Panc1 (cell line): ENCODE measurements around the gene STEAP2. TPM values are rescaled to one million over a fixed set of nuclear protein-coding genes. Genes with fewer than 3 reads are reported as not detected.

Experiments used
- ATAC-seq: fragments of 200-7000 bp; cut with Tn5 transposase; 2 replicates; pipeline ENCODE4 v1.9.1; 2020; ENCODE audit warnings: mild to moderate bottlenecking, moderate library complexity
- BruUV-seq: library from RNA; stranded (reverse); fragments of 400-500 nt; replicated peaks from 2 replicates; lab custom pipeline; 2021; lab: Mats Ljungman, UMichigan
- CTCF ChIA-PET: fragments of 300-600 bp; sonication (Branson Sonifier 250); formaldehyde crosslinking; loops from one replicate; lab custom pipeline; 2022; ENCODE audit warnings: antibody characterized with exemption; lab: Charles Lee
- POLR2A ChIA-PET: fragments of 300-600 bp; sonication (Branson Sonifier 250); formaldehyde crosslinking; loops from one replicate; lab custom pipeline; 2022; ENCODE audit warnings: antibody characterized with exemption; lab: Charles Lee
- DNase-seq: peaks from one replicate; pipeline ENCODE4 v3.0.0-alpha.2; 2010; ENCODE audit warnings: low read depth, low spot score
- H3K27ac ChIP-seq: 2 replicates; pipeline ENCODE4 v1.5.1; 2011; ENCODE audit warnings: mild to moderate bottlenecking, low read length, inconsistent platforms
- H3K27me3 ChIP-seq: fragments of 200-500 bp; sonication (Bioruptor generic); 2 replicates; pipeline ENCODE4 v1.6.0; 2014; ENCODE audit warnings: low read length, inconsistent platforms; ENCODE audit not compliant: control insufficient read depth, insufficient read depth
- H3K36me3 ChIP-seq: fragments of 200-500 bp; sonication (Bioruptor generic); 2 replicates; pipeline ENCODE4 v1.5.1; 2014; ENCODE audit warnings: inconsistent platforms, mild to moderate bottlenecking, low read length, moderate library complexity; ENCODE audit not compliant: control insufficient read depth, insufficient read depth
- H3K4me1 ChIP-seq: 2 replicates; pipeline ENCODE4 v1.5.1; 2011; ENCODE audit warnings: inconsistent platforms, mild to moderate bottlenecking, low read length, moderate library complexity; ENCODE audit not compliant: control insufficient read depth, insufficient read depth
- H3K4me3 ChIP-seq, 2 experiments: 2 replicates each; pipeline ENCODE4 v1.5.1; 2011 to 2012; ENCODE audit warnings: low read depth in 2 of 2, low read length in 2 of 2, mild to moderate bottlenecking in 2 of 2, inconsistent platforms in 1 of 2, moderate library complexity in 1 of 2
- H3K9me3 ChIP-seq: fragments of 200-500 bp; sonication (Bioruptor generic); 2 replicates; pipeline ENCODE4 v1.5.1; 2014; ENCODE audit warnings: low read depth, mild to moderate bottlenecking, inconsistent platforms, low read length, moderate library complexity; ENCODE audit not compliant: control insufficient read depth, insufficient read depth
- CTCF ChIP-seq: fragments of 450-650 bp; IDR thresholded peaks from 2 replicates; pipeline ENCODE4 v1.5.1; 2017; ENCODE audit warnings: mild to moderate bottlenecking
- POLR2AphosphoS5 ChIP-seq: IDR thresholded peaks from 2 replicates; pipeline ENCODE4 v1.6.1; 2012; ENCODE audit warnings: mild to moderate bottlenecking, low read depth, low read length, moderate library complexity
- REST ChIP-seq, 2 experiments: IDR thresholded peaks; 2 replicates each; pipeline ENCODE4 v1.6.1; 2011 to 2012; ENCODE audit warnings: low read depth in 2 of 2, control low read depth in 1 of 2, low read length in 1 of 2, mild to moderate bottlenecking in 1 of 2, moderate library complexity in 1 of 2; ENCODE audit not compliant: insufficient read depth in 1 of 2
- SIN3A ChIP-seq: IDR thresholded peaks from 2 replicates; pipeline ENCODE4 v1.6.1; 2012; ENCODE audit warnings: low read depth, mild to moderate bottlenecking, low read length, moderate library complexity, borderline replicate concordance; ENCODE audit not compliant: insufficient read depth
- TCF7L2 ChIP-seq: IDR thresholded peaks from 2 replicates; pipeline ENCODE4 v1.6.1; 2011; ENCODE audit warnings: mild to moderate bottlenecking, low read depth, low read length, inconsistent platforms
- in situ Hi-C: cut with HindIII; loops from 2 replicates; pipeline ENCODE4 v1.10.0; 2016; ENCODE audit warnings: low sequenced_read_pairs, low pct_unique_long_range_greater_than_20kb
- intact Hi-C: fragments of 100-400 bp; cut with micrococcal nuclease; formaldehyde crosslinking; loops from one replicate; pipeline ENCODE4 v1.10.0; 2022; ENCODE audit not compliant: unreplicated experiment
- total RNA-seq: library from RNA; stranded (reverse); gene quantifications from one replicate; pipeline ENCODE4 v1.2.1, GENCODE V29; 2021; ENCODE audit not compliant: unreplicated experiment

STEAP2 gene
- total RNA-seq, 1 experiment from 2014 or later = 4.1 TPM

DNA sequence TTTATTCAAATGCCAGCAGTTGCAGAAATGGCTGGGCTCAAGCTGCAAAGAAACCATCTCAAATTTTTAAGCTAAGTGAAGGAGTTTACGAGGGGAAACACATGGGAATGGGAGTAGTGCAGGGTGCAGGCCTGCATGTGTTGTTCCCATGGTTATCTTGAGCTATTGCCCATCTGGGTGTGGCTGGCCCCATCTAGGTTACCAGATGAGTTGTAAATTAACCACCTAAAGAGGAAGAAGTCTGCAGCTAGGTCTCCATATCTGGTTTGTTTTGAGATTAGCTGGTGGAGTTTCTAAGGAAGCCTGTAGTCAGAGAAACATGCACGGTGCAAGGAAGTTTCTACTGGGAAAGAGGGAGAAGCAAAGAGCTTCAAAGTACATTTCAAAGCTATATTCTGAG, 23.3 kb upstream of the STEAP2 start:
- ChIA-PET POLR2A (no interaction called here), CTCF (no interaction called here)
- H3K4me1 ChIP-seq = no peaks in the 10 kb centered on the region
- in situ Hi-C loops (no loop called here), intact Hi-C loops (no loop called here)
- no peak for TF ChIP-seq REST (IDR thresholded peaks at IDR 0.05; ENCODE audit: insufficient read depth in 1 of 2, low read depth in 2 of 2, low read length in 1 of 2)
- no peak for TF ChIP-seq CTCF
- no peak for TF ChIP-seq POLR2AphosphoS5
- no peak for TF ChIP-seq TCF7L2
- no peak overlapping the region for H3K27ac ChIP-seq
- BruUV-seq = no TSS peak
- peaks cover 8% of the 10 kb centered on the region for H3K9me3 ChIP-seq
- H3K36me3 ChIP-seq = no peaks in the 10 kb centered on the region
- ATAC-seq (no peak), DNase-seq (no peak)
- no peak overlapping the region for H3K4me3 ChIP-seq
- no peaks in the 10 kb centered on the region for H3K27me3 ChIP-seq

GRCh38 chr7:90190995-90191394, 20.5 kb upstream of the STEAP2 start:
- peaks cover 8% of the 10 kb centered on the region for H3K9me3 ChIP-seq
- intact Hi-C loops = no loop called here
- H3K27ac ChIP-seq = no peak overlapping the region
- DNase-seq = no peak
- ChIA-PET POLR2A (no interaction called here), CTCF (no interaction called here)
- H3K4me1 ChIP-seq = no peaks in the 10 kb centered on the region
- no peak overlapping the region for H3K4me3 ChIP-seq
- no peaks in the 10 kb centered on the region for H3K36me3 ChIP-seq
- H3K27me3 ChIP-seq = no peaks in the 10 kb centered on the region
- in situ Hi-C loops = no loop called here
- no TSS peak for BruUV-seq
- TF ChIP-seq TCF7L2 = no peak
- no peak for TF ChIP-seq POLR2AphosphoS5
- TF ChIP-seq SIN3A = no peak
- TF ChIP-seq CTCF = no peak
- TF ChIP-seq REST (IDR thresholded peaks at IDR 0.05; ENCODE audit: insufficient read depth in 1 of 2, low read depth in 2 of 2, low read length in 1 of 2) = no peak
- no peak for ATAC-seq
